ENCODE measurements around the gene CHRNA7.
"Not testable (repeated sequence)": the region's sequence is repeated elsewhere in the genome, so short reads cannot be mapped to it uniquely, and the experiment has no call there.

CHRNA7 gene

GRCh38 chr15:32134842-32135241 lies 104.5 kb downstream of the CHRNA7 start:
- DNase-seq (ENCODE audit: low read depth), result no peak
- no peak for TF ChIP-seq CTCF (IDR thresholded peaks at IDR 0.05; ENCODE audit: low read depth, low read length, missing control alignments)

GRCh38 chr15:32135335-32135734 lies 105.0 kb downstream of the CHRNA7 start:
- no peak for DNase-seq (ENCODE audit: low read depth)
- no peak for TF ChIP-seq CTCF (IDR thresholded peaks at IDR 0.05; ENCODE audit: low read depth, low read length, missing control alignments)
- H3K4me3 ChIP-seq (ENCODE audit: low read depth, low read length), result no peak overlapping the region

More at GRCh38 chr15:32134842-32135241, 104.5 kb downstream of the CHRNA7 start:
- no peak overlapping the region for H3K4me3 ChIP-seq (ENCODE audit: low read depth, low read length)

GRCh38 chr15:32145512-32145911 lies 115.2 kb downstream of the CHRNA7 start:
- H3K4me3 ChIP-seq (ENCODE audit: low read depth, low read length); DNase-seq (ENCODE audit: low read depth): not testable (repeated sequence)

GRCh38 chr15:32148833-32149555 lies 118.7 kb downstream of the CHRNA7 start:
- no peak for TF ChIP-seq CTCF (IDR thresholded peaks at IDR 0.05; ENCODE audit: low read depth, low read length, missing control alignments)
- no peak overlapping the region for H3K4me3 ChIP-seq (ENCODE audit: low read depth, low read length)

GRCh38 chr15:32152574-32152973 lies 122.3 kb downstream of the CHRNA7 start:
- DNase-seq (ENCODE audit: low read depth), result no peak
- no peak overlapping the region for H3K4me3 ChIP-seq (ENCODE audit: low read depth, low read length)
- TF ChIP-seq CTCF (IDR thresholded peaks at IDR 0.05; ENCODE audit: low read depth, low read length, missing control alignments), result no peak

More at GRCh38 chr15:32148833-32149555, 118.7 kb downstream of the CHRNA7 start:
- no peak for DNase-seq (ENCODE audit: low read depth)

- DNase-seq (ENCODE audit: low read depth), result not testable (repeated sequence)
These were observed 123.7 kb downstream of the CHRNA7 start for GRCh38 chr15:32153868-32154623.

GRCh38 chr15:32162143-32162542 lies 131.8 kb downstream of the CHRNA7 start:
- not testable (repeated sequence) for DNase-seq (ENCODE audit: low read depth); H3K4me3 ChIP-seq (ENCODE audit: low read depth, low read length)

More at GRCh38 chr15:32153868-32154623, 123.7 kb downstream of the CHRNA7 start:
- not testable (repeated sequence) for H3K4me3 ChIP-seq (ENCODE audit: low read depth, low read length)

GRCh38 chr15:32164065-32164464 lies 133.8 kb downstream of the CHRNA7 start:
- not testable (repeated sequence) for H3K4me3 ChIP-seq (ENCODE audit: low read depth, low read length); DNase-seq (ENCODE audit: low read depth)

GRCh38 chr15:32164747-32165146 lies 134.4 kb downstream of the CHRNA7 start:
- not testable (repeated sequence) for H3K4me3 ChIP-seq (ENCODE audit: low read depth, low read length); DNase-seq (ENCODE audit: low read depth)

- not testable (repeated sequence) for H3K4me3 ChIP-seq (ENCODE audit: low read depth, low read length); DNase-seq (ENCODE audit: low read depth)
These were observed 135.5 kb downstream of the CHRNA7 start for GRCh38 chr15:32165775-32166174.

GRCh38 chr15:32166270-32166669 lies 136.0 kb downstream of the CHRNA7 start:
- H3K4me3 ChIP-seq (ENCODE audit: low read depth, low read length); DNase-seq (ENCODE audit: low read depth): not testable (repeated sequence)

- not testable (repeated sequence) for DNase-seq (ENCODE audit: low read depth)
These were observed 137.6 kb downstream of the CHRNA7 start for GRCh38 chr15:32167913-32168312.

GRCh38 chr15:32180579-32180978 lies 150.3 kb downstream of the CHRNA7 start:
- H3K4me3 ChIP-seq (ENCODE audit: low read depth, low read length); DNase-seq (ENCODE audit: low read depth): not testable (repeated sequence)

More at GRCh38 chr15:32167913-32168312, 137.6 kb downstream of the CHRNA7 start:
- not testable (repeated sequence) for H3K4me3 ChIP-seq (ENCODE audit: low read depth, low read length)

- not testable (repeated sequence) for DNase-seq (ENCODE audit: low read depth)
These were observed 163.5 kb downstream of the CHRNA7 start for GRCh38 chr15:32193780-32194179.

More at GRCh38 chr15:32193780-32194179, 163.5 kb downstream of the CHRNA7 start:
- not testable (repeated sequence) for H3K4me3 ChIP-seq (ENCODE audit: low read depth, low read length)

Data from GM12864 (cell line).